Thoracic aorta (tissue), 2 donors: ENCODE data around the gene KRTAP4-2. TPM values are rescaled to one million over a fixed set of nuclear protein-coding genes. Genes with fewer than 3 reads are reported as not detected.
"Not testable (repeated sequence)": the region's sequence is repeated elsewhere in the genome, so short reads cannot be mapped to it uniquely, and the experiment has no call there.

ENCODE experiments used
- ATAC-seq: fragments of 150-250 bp; one replicate; pipeline ENCODE4 v1.8.0; 2017; ENCODE audit warnings: low read depth; ENCODE audit not compliant: insufficient number of reproducible peaks, low FRiP score
- DNase-seq: peaks from one replicate; pipeline ENCODE4 v3.0.0-alpha.2; 2020; ENCODE audit warnings: low spot score
- H3K27ac ChIP-seq, 2 donors: fragments of 200-600 bp; sonication (generic); 1 replicate in 1 of 2; 2 replicates in 1 of 2; pipeline ENCODE4 v1.5.1; 2016; ENCODE audit warnings: mild to moderate bottlenecking in 2 of 2, moderate library complexity in 2 of 2
- H3K27me3 ChIP-seq: fragments of 200-600 bp; sonication (generic); replicated peaks from 2 replicates; pipeline ENCODE4 v1.6.0; 2016; ENCODE audit warnings: mild to moderate bottlenecking; ENCODE audit not compliant: insufficient read depth
- H3K36me3 ChIP-seq: fragments of 200-600 bp; sonication (generic); one replicate; pipeline ENCODE4 v1.5.1; 2016
- H3K4me1 ChIP-seq, 2 donors: fragments of 200-600 bp; sonication (generic); 1 replicate in 1 of 2; 2 replicates in 1 of 2; pipeline versions ENCODE4 v1.5.1 to v1.6.0; 2016; ENCODE audit warnings: low read depth in 2 of 2, mild to moderate bottlenecking in 1 of 2; ENCODE audit not compliant: control insufficient read depth in 1 of 2
- H3K4me3 ChIP-seq: fragments of 200-600 bp; sonication (generic); 2 replicates; pipeline ENCODE4 v1.5.1; 2016; ENCODE audit warnings: mild to moderate bottlenecking
- H3K9me3 ChIP-seq: fragments of 200-600 bp; sonication (generic); 2 replicates; pipeline ENCODE4 v1.5.1; 2016
- CTCF ChIP-seq: fragments of 200-600 bp; sonication (generic); IDR thresholded peaks from one replicate; pipeline ENCODE4 v1.5.1; 2019; ENCODE audit warnings: antibody characterized with exemption
- total RNA-seq, 2 donors: library from RNA; depleted of rRNA; stranded (reverse); fragments of >200 nt; gene quantifications; one replicate each; pipeline versions ENCODE4 v1.1.0 to v1.2.3, GENCODE V29; 2016

Gene KRTAP4-2
- total RNA-seq, 2 donors from 2014 or later = not detected

GRCh38 chr17:41212524-41213169 lies 34.6 kb upstream of the KRTAP4-2 start:
- Histone ChIP-seq H3K4me3 (no peak overlapping the region), H3K27ac (no peak overlapping the region), H3K4me1 (no peaks in the 10 kb centered on the region), H3K27me3 (no peaks in the 10 kb centered on the region), H3K9me3 (no peaks in the 10 kb centered on the region), H3K36me3 (no peaks in the 10 kb centered on the region)
- DNase-seq = no peak
- ATAC-seq = no peak
- TF ChIP-seq CTCF = no peak

- Histone ChIP-seq H3K4me1 (no peaks in the 10 kb centered on the region), H3K9me3 (no peaks in the 10 kb centered on the region), H3K27me3 (no peaks in the 10 kb centered on the region), H3K4me3 (no peak overlapping the region), H3K36me3 (no peaks in the 10 kb centered on the region), H3K27ac (no peak overlapping the region)
- no peak for TF ChIP-seq CTCF
- no peak for ATAC-seq
- no peak for DNase-seq
Measured at GRCh38 chr17:41211845-41212466, 33.9 kb upstream of the KRTAP4-2 start.

GRCh38 chr17:41199421-41200078 lies 21.5 kb upstream of the KRTAP4-2 start:
- no peak for TF ChIP-seq CTCF
- H3K4me1 ChIP-seq = no peaks in the 10 kb centered on the region
- no peaks in the 10 kb centered on the region for H3K36me3 ChIP-seq
- H3K27me3 ChIP-seq = no peaks in the 10 kb centered on the region
- ATAC-seq (no peak), DNase-seq (no peak)
- no peak overlapping the region for H3K4me3 ChIP-seq
- no peaks in the 10 kb centered on the region for H3K9me3 ChIP-seq
- H3K27ac ChIP-seq = no peak overlapping the region

GRCh38 chr17:41196068-41196467 lies 18.0 kb upstream of the KRTAP4-2 start:
- no peak for TF ChIP-seq CTCF
- H3K9me3 ChIP-seq = no peaks in the 10 kb centered on the region

GRCh38 chr17:41190328-41190727 lies 12.3 kb upstream of the KRTAP4-2 start:
- Histone ChIP-seq H3K27me3 (no peaks in the 10 kb centered on the region), H3K4me1 (no peaks in the 10 kb centered on the region), H3K4me3 (no peak overlapping the region), H3K27ac (no peak overlapping the region), H3K36me3 (no peaks in the 10 kb centered on the region), H3K9me3 (no peaks in the 10 kb centered on the region)
- TF ChIP-seq CTCF = no peak
- ATAC-seq (no peak), DNase-seq (no peak)

More at GRCh38 chr17:41196068-41196467, 18.0 kb upstream of the KRTAP4-2 start:
- no peak for ATAC-seq
- Histone ChIP-seq H3K27ac (no peak overlapping the region), H3K27me3 (no peaks in the 10 kb centered on the region), H3K36me3 (no peaks in the 10 kb centered on the region), H3K4me1 (no peaks in the 10 kb centered on the region), H3K4me3 (no peak overlapping the region)
- DNase-seq = no peak

GRCh38 chr17:41189837-41190318 lies 11.9 kb upstream of the KRTAP4-2 start, which contains the start of gene KRTAP9-1:
TSS of gene KRTAP9-1 (plus strand) at chr17:41189887. CDS start at chr17:41189887, 0 bp downstream.
- H3K27me3 ChIP-seq, H3K27ac ChIP-seq, H3K4me1 ChIP-seq, DNase-seq, H3K4me3 ChIP-seq, H3K9me3 ChIP-seq, ATAC-seq, H3K36me3 ChIP-seq: not testable (repeated sequence)
